Measurements from ENCODE around the gene SYNJ2. TPM values are rescaled to one million over a fixed set of nuclear protein-coding genes. Genes with fewer than 3 reads are reported as not detected.

SYNJ2 gene
- total RNA-seq, 1 experiment from 2014 or later: 29.1 TPM

DNA sequence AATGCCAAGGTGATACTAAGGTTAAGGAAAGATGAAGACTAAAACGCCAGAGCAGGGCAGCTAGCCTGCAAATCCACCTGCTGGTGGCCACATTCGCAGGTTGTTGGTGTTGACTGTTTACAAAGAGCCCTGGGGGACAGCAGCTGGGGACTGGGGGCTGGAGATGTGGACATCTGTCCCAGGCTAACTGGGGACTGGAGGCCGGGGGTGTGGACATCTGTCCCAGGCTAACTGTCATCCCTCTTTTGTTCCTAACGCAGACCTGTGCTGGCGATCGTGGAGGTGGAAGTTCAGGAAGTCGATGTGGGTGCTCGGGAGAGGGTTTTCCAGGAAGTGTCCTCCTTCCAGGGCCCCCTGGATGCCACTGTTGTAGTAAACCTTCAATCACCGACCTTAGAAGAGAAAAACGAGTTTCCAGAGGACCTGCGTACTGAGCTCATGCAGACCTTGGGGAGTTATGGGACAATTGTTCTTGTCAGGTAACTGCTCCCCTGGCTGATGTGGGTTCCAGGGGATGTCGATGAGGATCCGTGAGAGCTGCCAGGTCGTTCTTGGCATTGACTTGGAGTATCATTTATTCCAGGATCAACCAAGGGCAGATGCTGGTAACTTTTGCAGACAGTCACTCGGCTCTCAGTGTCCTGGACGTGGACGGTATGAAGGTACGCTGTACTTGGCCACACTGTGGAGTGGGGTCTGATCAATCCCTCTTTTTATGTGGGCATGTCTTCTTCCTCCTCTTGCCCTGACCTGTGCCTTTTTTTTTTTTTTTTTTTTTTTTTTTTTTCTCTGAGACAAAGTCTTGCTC lies 99.4 kb downstream of the SYNJ2 start:
- no TSS peak for BruUV-seq (replicated peaks)
- Mint-ChIP-seq H3K27me3 (ENCODE audit: unreplicated experiment) (no peaks in the 10 kb centered on the region), H3K4me3 (ENCODE audit: low read depth, unreplicated experiment) (no peak overlapping the region), H3K9me3 (ENCODE audit: low read depth, unreplicated experiment) (no peaks in the 10 kb centered on the region), H3K27ac (ENCODE audit: unreplicated experiment) (no peak overlapping the region), H3K4me1 (ENCODE audit: low read depth, unreplicated experiment) (no peaks in the 10 kb centered on the region), H3K36me3 (ENCODE audit: insufficient read depth, unreplicated experiment) (peaks cover 46% of the 10 kb centered on the region)
- no peak for DNase-seq
- TF ChIP-seq CTCF (IDR thresholded peaks at IDR 0.05; ENCODE audit: unreplicated experiment): no peak
- intact Hi-C loops (cut with micrococcal nuclease; ENCODE audit: unreplicated experiment): no loop called here
- CTCF ChIA-PET: interaction anchor here (0.6 kb wide), 2 partner anchors 12 to 92 kb away, joined by 3 read pairs; no protein-coding TSS in a partner anchor

DNA sequence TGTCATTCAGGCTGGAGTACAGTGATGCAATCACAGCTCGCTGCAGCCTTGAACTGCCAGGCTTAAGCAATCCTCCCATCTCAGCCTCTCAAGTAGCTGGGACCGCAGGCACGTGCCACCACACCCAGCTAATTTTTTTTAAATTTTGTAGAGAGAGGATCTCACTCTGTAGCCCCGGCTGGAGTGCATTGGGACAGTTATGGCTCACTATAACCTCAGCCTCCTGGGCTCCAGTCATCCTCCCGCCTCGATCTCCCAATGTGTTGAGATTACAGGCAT lies 99.9 kb downstream of the SYNJ2 start:
- CTCF ChIA-PET: interaction anchor here (0.6 kb wide), 2 partner anchors 13 to 92 kb away, joined by 3 read pairs; no protein-coding TSS in a partner anchor
- peaks cover 44% of the 10 kb centered on the region for H3K36me3 Mint-ChIP-seq (ENCODE audit: insufficient read depth, unreplicated experiment)
- H3K27me3 Mint-ChIP-seq (ENCODE audit: unreplicated experiment): no peaks in the 10 kb centered on the region
- TF ChIP-seq CTCF (IDR thresholded peaks at IDR 0.05; ENCODE audit: unreplicated experiment): no peak
- no TSS peak for BruUV-seq (replicated peaks)
- DNase-seq: no peak
- H3K4me1 Mint-ChIP-seq (ENCODE audit: low read depth, unreplicated experiment): no peaks in the 10 kb centered on the region
- no peaks in the 10 kb centered on the region for H3K9me3 Mint-ChIP-seq (ENCODE audit: low read depth, unreplicated experiment)
- intact Hi-C loops (cut with micrococcal nuclease; ENCODE audit: unreplicated experiment): no loop called here
- no peak overlapping the region for H3K4me3 Mint-ChIP-seq (ENCODE audit: low read depth, unreplicated experiment)
- no peak overlapping the region for H3K27ac Mint-ChIP-seq (ENCODE audit: unreplicated experiment)

GRCh38 chr6:158083455-158084325 lies 102.0 kb downstream of the SYNJ2 start:
- peaks cover 23% of the 10 kb centered on the region for H3K36me3 Mint-ChIP-seq (ENCODE audit: insufficient read depth, unreplicated experiment)
- no TSS peak for BruUV-seq (replicated peaks)
- TF ChIP-seq CTCF (IDR thresholded peaks at IDR 0.05; ENCODE audit: unreplicated experiment): no peak
- no peak overlapping the region for H3K4me3 Mint-ChIP-seq (ENCODE audit: low read depth, unreplicated experiment)
- H3K27ac Mint-ChIP-seq (ENCODE audit: unreplicated experiment): no peak overlapping the region
- CTCF ChIA-PET: no interaction called here
- H3K27me3 Mint-ChIP-seq (ENCODE audit: unreplicated experiment): no peaks in the 10 kb centered on the region
- DNase-seq: no peak
- intact Hi-C loops (cut with micrococcal nuclease; ENCODE audit: unreplicated experiment): no loop called here
- H3K4me1 Mint-ChIP-seq (ENCODE audit: low read depth, unreplicated experiment): no peaks in the 10 kb centered on the region
- H3K9me3 Mint-ChIP-seq (ENCODE audit: low read depth, unreplicated experiment): no peaks in the 10 kb centered on the region

DNA sequence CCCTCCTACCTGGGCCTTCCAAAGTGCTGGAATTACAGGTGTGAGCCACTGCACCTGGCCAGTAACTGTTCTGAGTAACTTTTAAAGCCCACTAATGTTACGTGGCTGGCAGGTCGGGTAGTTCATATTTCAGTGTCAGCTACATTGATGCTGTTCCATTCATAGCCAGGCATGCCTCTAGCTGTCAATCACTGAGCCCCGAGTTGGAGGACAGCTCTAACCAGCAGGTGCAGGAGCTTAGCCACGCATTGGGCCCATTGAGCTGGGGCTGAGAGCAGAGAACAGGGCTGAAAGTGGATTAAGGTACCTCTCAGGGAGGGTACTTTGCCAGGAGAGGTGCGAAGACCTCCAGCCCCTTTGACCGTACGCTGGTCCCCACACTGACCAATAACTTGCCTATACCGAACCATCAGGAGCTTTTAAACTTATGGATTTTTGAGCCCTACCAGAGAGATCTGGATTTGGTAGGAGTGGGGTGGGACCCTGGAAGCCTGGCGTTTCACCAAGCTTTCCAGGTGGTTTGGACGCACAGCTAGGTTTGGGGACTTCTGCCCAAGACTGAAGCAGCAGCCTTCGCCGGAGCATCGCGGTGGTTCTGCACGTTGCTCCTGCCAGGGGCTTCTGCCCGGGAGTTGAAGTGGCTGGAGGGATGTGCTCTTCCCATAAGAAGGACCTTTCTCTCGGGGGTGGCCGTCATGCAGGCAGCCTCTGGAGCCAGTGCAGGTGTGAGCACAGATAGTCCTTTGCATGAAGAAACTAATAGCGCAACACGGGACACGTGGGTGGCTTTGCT lies 103.8 kb downstream of the SYNJ2 start:
- no TSS peak for BruUV-seq (replicated peaks)
- DNase-seq: no peak
- CTCF ChIA-PET: no interaction called here
- TF ChIP-seq CTCF (IDR thresholded peaks at IDR 0.05; ENCODE audit: unreplicated experiment): no peak
- Mint-ChIP-seq H3K36me3 (ENCODE audit: insufficient read depth, unreplicated experiment) (peaks cover 22% of the 10 kb centered on the region), H3K4me3 (ENCODE audit: low read depth, unreplicated experiment) (no peak overlapping the region), H3K4me1 (ENCODE audit: low read depth, unreplicated experiment) (no peaks in the 10 kb centered on the region), H3K27me3 (ENCODE audit: unreplicated experiment) (no peaks in the 10 kb centered on the region), H3K27ac (ENCODE audit: unreplicated experiment) (no peak overlapping the region), H3K9me3 (ENCODE audit: low read depth, unreplicated experiment) (no peaks in the 10 kb centered on the region)
- intact Hi-C loops (cut with micrococcal nuclease; ENCODE audit: unreplicated experiment): no loop called here

Data from Calu3 (cell line).